Stomach (tissue), 4 donors: ENCODE data around the gene ERC2.

ENCODE experiments used
- CTCF ChIP-seq, 7 experiments: fragments of 450-650 bp in 4 of 7; fragments of 200-600 bp in 3 of 7; sonication (generic) in 3 of 7; IDR thresholded peaks; one replicate each; pipeline ENCODE4 v1.5.1; 2016 to 2019; ENCODE audit warnings: antibody characterized with exemption in 7 of 7, control low read depth in 2 of 7, mild to moderate bottlenecking in 1 of 7
- POLR2A ChIP-seq, 4 donors: fragments of 450-650 bp; IDR thresholded peaks; one replicate each; pipeline ENCODE4 v1.6.1; 2016; ENCODE audit warnings: antibody characterized with exemption in 4 of 4, control low read depth in 2 of 4, mild to moderate bottlenecking in 1 of 4, moderate library complexity in 1 of 4
- POLR2AphosphoS5 ChIP-seq, 3 donors: sonication (generic); formaldehyde crosslinking; IDR thresholded peaks; one replicate each; pipeline ENCODE4 v1.6.1; 2016; ENCODE audit warnings: antibody characterized with exemption in 3 of 3

- TF ChIP-seq CTCF (IDR thresholded peaks at IDR 0.05) (no peak), POLR2A (IDR thresholded peaks at IDR 0.05) (no peak), POLR2AphosphoS5 (IDR thresholded peaks at IDR 0.05) (no peak)
Measured at GRCh38 chr3:56089739-56090138, 378.5 kb downstream of the ERC2 start.
